NCI-H1105 (cell line): ENCODE data around the gene MFGE8.

Source experiments
- DNase-seq: peaks from one replicate; lab custom pipeline; 2025; lab: John Stamatoyannopoulos, UW

Gene MFGE8

GRCh38 chr15:88900309-88900981 lies 12.7 kb downstream of the MFGE8 start:
- DNase-seq, result no peak

GRCh38 chr15:88899251-88899650 lies 13.9 kb downstream of the MFGE8 start:
- no peak for DNase-seq

DNA sequence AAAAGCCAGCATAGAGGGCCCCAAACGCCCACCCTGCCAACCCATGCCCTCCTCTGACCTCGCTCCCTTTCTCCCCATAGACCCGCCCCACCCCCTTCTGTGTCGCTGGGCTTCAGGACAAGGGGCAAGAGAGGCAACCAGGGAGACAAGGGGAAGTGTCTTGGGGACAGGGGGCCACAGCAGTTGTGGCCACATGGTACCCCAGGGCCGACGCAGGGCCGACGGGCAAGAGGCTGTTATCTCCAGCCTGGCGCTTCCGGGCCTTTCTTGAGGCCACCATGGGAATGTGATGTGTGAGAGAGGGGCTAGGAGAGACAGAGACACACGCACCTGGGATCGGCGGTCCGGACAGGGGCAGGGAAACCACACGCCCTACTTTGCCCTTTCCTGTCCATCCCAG lies 14.4 kb downstream of the MFGE8 start:
- DNase-seq, result no peak

DNA sequence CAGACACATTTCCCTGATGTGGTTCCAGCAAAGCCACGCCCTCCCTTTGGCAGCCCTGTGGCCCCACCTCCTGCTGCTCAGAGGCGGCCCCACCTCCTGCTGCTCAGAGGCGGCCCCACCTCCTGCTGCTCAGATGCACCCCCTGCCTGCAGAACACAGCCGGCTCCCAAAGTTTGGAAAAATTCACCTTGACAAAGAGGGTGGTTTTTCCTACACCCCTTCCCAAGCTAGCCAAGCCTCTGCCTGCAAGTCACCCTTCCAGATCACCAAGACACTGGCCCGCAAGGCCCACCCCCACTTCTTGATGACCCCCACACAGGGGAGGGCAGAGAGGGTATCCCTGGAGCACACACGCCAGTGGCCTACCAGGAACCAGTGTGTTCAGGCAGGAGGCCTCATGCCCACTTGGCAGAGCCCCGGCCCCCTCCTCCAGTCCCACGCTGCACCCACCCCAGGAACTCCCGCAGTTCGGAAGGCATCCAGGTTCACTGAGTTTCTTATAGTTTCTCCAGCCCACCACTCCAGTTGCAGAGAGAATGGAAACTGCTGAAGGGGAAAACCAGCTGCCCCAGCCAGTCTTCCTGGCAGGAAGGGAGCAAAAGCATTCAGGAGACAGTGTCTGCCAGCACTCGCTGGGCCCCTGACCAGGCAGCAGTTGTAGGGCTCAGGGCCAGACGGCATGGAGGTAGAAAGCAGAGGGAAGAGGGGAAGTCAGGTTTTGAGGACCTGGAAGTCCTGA lies 15.6 kb downstream of the MFGE8 start:
- DNase-seq, result peak; percentile 27

DNA sequence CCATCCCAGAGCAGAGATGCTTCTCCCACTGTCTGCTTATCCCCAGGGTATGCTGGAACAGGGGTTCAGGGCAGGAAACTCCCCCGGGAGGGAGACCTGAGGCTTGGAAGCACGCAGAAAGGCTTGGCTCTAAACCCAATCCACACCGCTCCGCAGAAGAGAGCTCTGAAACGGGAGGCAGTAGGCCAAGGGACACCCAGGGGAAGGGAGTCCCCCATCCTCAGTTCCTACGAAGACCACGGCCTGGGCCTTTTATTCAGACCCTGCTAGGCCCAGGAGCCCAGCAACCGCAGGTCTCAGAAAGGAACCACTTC lies 16.1 kb downstream of the MFGE8 start:
- DNase-seq, result no peak

DNA sequence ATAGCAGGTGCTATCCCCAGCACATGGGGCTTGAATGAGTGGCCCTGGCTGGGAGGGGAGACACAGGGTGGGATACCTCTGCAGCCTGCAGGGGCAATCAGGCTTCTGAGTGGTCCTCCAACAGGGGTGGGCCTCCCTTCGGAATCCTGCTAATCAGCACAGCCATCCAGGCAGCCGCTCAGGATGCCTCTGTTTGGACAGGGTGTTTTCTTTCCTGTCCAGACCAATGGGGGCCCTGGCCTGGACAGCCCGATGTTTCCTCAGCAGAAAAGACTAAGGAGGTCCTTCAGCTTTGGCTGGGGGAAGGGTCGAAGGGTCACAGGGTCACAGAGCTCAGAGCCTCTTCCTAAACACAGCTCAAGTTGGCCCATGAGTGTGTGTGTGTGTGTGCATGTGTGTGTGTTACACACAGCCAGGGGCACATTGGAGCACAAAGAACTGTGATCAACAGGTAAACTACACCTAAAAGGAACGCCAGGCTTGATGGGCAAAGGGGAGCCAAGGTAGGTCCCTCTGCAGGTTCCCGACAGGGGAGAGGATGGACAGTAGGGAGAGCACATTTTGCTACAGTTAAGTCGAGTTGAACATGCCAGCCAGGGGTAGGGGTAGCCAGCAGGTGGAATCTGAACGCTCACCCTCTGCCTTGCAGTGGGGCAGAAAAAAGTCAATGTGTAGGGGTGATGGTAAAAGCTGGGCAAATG lies 16.7 kb downstream of the MFGE8 start:
- no peak for DNase-seq

DNA sequence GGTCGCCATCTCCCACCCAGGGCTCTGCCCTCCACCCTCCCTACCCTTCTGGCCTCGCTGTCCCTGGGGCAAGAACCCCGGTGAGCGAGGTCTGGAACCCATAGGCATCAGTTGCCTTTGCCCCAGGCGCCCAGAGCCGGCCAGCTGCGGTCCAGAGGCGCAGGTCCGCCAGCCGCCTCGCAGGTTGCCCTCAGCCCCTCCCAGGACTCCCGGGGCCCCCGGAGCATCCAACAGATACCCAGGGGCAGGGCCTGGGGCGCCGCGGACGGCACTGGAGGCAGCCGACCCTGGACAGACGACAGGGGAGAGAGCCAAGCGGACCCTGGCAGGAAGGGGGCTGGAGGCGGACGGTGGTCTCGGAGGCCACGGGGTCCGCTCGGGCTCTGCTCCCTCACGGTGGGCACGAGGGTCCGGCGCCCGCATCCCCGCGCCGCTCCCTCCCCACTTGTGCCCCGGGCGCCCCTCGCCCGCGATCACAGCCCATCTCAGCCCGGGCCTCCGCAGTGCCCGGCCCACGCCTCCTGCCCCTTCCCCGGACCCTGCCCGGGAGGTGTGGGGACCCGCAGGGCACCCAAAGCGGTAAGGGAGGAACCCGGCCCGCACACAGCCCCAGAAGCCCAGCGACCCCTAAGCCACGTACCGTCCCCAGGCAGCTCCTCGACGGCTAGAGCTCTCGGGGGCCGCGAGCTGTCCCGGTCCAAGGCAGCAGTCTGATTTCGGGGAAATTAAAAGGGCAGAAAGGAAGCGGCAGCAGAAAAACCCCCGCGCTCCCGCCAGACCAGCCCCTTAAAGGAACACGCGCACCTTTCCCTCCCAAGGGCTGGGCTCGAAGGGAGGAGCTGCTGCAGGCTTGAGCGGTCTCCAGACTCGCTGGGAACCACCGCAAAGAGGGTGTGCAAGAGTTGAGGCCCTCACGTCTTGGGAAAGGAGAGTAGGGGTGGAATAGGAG lies 18.1 kb downstream of the MFGE8 start, which contains the start of gene HAPLN3:
TSS of gene HAPLN3 (minus strand) at position 726 of the 949 bp plus-strand sequence. CDS start 8,246 bp downstream, outside the sequence.
- no peak for DNase-seq

- peak; percentile 12 for DNase-seq
These were observed 18.8 kb downstream of the MFGE8 start for GRCh38 chr15:88894348-88894818.

DNA sequence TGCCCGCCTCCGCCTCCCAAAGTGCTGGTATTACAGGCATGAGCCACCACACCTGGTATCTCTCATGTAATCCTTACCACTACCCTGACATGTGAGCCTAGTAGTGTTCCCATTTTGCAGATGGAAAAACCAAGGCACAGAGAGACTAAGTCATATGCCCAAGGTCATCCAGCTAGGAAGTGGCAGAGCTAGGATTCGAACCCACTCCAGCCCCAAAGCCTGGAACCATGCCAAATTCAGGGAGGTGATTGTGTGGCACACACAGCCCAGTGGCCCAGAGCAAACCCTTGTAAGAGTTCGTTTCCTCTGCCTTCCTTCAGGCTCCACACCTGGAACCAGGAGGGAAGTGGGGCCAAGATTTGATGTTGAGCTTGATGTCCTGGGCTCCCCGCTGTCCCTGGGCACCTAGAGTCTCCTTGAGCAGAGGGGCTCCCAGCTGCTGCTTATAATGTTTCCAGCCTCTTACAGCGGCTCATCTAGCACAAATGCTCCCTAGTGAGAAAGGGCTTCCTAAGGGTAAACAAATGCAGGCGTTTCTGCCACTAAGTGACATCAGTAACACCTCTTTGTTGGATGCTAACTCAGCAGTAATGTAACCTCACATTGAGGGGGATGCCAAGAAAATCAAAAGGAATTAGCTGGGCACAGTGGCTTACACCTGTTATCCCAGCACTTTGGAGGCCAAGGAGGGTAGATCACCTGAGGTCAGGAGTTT lies 21.5 kb downstream of the MFGE8 start:
- no peak for DNase-seq

DNA sequence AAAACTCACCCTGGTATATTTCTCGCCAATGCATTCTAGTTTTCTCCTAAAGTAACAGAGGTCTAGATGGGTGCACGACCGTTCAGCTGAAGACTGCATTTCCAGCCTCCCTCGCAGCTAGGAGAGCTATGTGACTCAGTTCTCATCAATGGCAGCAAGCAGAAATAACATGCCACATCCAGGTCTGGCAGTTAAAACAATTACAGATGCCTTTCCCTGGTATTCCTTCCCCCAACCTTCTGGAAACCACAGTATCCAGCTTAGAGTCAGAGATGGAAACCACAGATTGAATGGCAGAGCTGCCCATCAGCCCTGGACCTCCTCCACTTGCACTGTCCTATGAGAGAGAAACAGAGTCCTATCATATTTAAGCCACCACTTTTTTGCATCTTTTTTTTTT lies 22.7 kb downstream of the MFGE8 start:
- no peak for DNase-seq

- no peak for DNase-seq
These were observed 24.5 kb downstream of the MFGE8 start for GRCh38 chr15:88888719-88889118.

GRCh38 chr15:88887068-88887580 lies 26.1 kb downstream of the MFGE8 start:
- DNase-seq, result no peak

- DNase-seq, result no peak
These were observed 30.4 kb downstream of the MFGE8 start for GRCh38 chr15:88882785-88883184.

DNA sequence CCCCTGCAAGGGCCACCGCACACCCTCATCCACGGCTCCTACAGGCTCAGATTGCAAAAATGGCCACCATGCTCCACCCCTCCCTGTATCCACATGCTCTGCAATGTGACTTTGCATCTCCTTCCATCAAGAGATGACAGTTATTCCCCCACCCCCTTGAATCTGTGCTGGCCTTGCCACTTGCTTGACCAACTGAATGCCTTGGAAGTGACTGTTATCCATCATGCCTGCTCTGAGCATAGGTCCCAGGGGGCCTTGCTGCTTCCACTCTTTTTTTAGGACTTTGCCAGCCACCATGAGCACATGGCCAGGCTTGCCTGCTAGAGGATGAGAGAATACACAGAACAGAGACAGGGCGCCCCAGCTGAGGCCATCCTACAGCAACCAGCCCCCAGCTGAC lies 31.4 kb downstream of the MFGE8 start:
- no peak for DNase-seq

GRCh38 chr15:88880944-88881740 lies 32.0 kb downstream of the MFGE8 start:
- no peak for DNase-seq

GRCh38 chr15:88878720-88879184 lies 34.4 kb downstream of the MFGE8 start:
- peak; percentile 11 for DNase-seq

- no peak for DNase-seq
These were observed 35.3 kb downstream of the MFGE8 start for GRCh38 chr15:88877906-88878305.

DNA sequence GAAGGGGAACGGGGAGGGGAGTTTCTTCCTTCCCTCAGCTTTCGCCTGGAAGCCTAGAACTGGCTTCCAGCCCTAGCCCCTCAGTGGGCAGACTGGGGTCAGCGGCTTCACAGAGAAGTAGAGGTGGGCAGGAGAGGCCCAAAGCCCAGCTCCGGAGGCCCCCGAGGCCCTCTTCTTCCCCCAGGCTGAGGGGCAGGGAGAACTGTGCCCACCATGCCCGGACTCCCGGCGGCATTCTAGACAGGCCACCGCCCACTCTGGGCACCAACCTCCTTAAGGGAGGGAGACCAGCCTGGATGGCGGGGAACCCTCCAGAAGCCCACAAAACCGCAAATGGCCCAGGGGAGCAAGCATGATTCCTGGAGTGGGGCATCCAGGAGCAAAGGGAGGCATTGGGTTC lies 35.8 kb downstream of the MFGE8 start:
- DNase-seq, result no peak

- no peak for DNase-seq
These were observed 36.6 kb downstream of the MFGE8 start for GRCh38 chr15:88876573-88876972.

- DNase-seq, result no peak
These were observed 38.5 kb downstream of the MFGE8 start for GRCh38 chr15:88874684-88875083.
